Stomach (tissue), 9 donors: Measurements from ENCODE around the gene CARMIL1. TPM values are rescaled to one million over a fixed set of nuclear protein-coding genes. Genes with fewer than 3 reads are reported as not detected.
"Not testable (repeated sequence)": the region's sequence is repeated elsewhere in the genome, so short reads cannot be mapped to it uniquely, and the experiment has no call there.

Source experiments
- DNase-seq, 2 donors: peaks; one replicate each; pipeline versions ENCODE4 v3.0.0 to v3.0.0-alpha.2; 2013 to 2019
- H3K27ac ChIP-seq, 5 donors: fragments of 200-600 bp in 4 of 5; sonication (generic) in 4 of 5; one replicate each; pipeline ENCODE4 v1.5.1; 2013 to 2019; ENCODE audit warnings: mild to moderate bottlenecking in 1 of 5, moderate library complexity in 1 of 5
- H3K27me3 ChIP-seq, 3 donors: fragments of 200-600 bp; sonication (generic); one replicate each; pipeline ENCODE4 v1.5.1; 2017 to 2019; ENCODE audit warnings: mixed run types in 1 of 3
- H3K36me3 ChIP-seq, 4 donors: fragments of 200-600 bp; sonication (generic); 1 replicate in 3 of 4; 2 replicates in 1 of 4; pipeline ENCODE4 v1.5.1; 2016 to 2019
- H3K4me1 ChIP-seq, 4 donors: fragments of 200-600 bp; sonication (generic); one replicate each; pipeline ENCODE4 v1.5.1; 2016 to 2019
- H3K4me3 ChIP-seq, 4 donors: fragments of 200-600 bp; sonication (generic) in 3 of 4; one replicate each; pipeline ENCODE4 v1.5.1; 2016 to 2019; ENCODE audit warnings: mild to moderate bottlenecking in 1 of 4
- H3K9me3 ChIP-seq, 4 donors: fragments of 200-600 bp; sonication (generic); one replicate each; pipeline ENCODE4 v1.5.1; 2016 to 2019
- CTCF ChIP-seq, 7 experiments: fragments of 450-650 bp in 4 of 7; fragments of 200-600 bp in 3 of 7; sonication (generic) in 3 of 7; IDR thresholded peaks; one replicate each; pipeline ENCODE4 v1.5.1; 2016 to 2019; ENCODE audit warnings: antibody characterized with exemption in 7 of 7, control low read depth in 2 of 7, mild to moderate bottlenecking in 1 of 7
- EP300 ChIP-seq: sonication (generic); formaldehyde crosslinking; IDR thresholded peaks from one replicate; pipeline ENCODE4 v1.6.1; 2017; ENCODE audit warnings: antibody characterized with exemption
- POLR2A ChIP-seq, 4 donors: fragments of 450-650 bp; IDR thresholded peaks; one replicate each; pipeline ENCODE4 v1.6.1; 2016; ENCODE audit warnings: antibody characterized with exemption in 4 of 4, control low read depth in 2 of 4, mild to moderate bottlenecking in 1 of 4, moderate library complexity in 1 of 4
- POLR2AphosphoS5 ChIP-seq, 3 donors: sonication (generic); formaldehyde crosslinking; IDR thresholded peaks; one replicate each; pipeline ENCODE4 v1.6.1; 2016; ENCODE audit warnings: antibody characterized with exemption in 3 of 3
- WGBS, 5 donors: extraction: QIAGEN DNeasy Blood & Tissue Kit in 3 of 5; methylation state at CpG; one replicate each; pipeline versions ENCODE4 v1.1.5 to v1.1.7; 2013 to 2018; 5-methylcytosine and 5-hydroxymethylcytosine counted together
- intact Hi-C: fragments of 100-400 bp; cut with DNase I; formaldehyde crosslinking; loops from one replicate; pipeline ENCODE4 v1.15.1; 2023; ENCODE audit warnings: low total_unique reads
- polyA plus RNA-seq, 3 donors: library from polyadenylated mRNA; stranded (reverse); fragments of 200-250 nt; gene quantifications; one replicate each; pipeline ENCODE4 v1.2.3, GENCODE V29; 2013
- total RNA-seq, 5 donors: library from RNA; depleted of rRNA; stranded (reverse); fragments of >200 nt; gene quantifications; one replicate each; pipeline versions ENCODE4 v1.1.0 to v1.2.3, GENCODE V29; 2014 to 2016
- donor health status: healthy with polysubstance abuse.
- donor health status: Bipolar disorder and iron deficiency.
- donor health status: healthy.

Gene CARMIL1
- total and polyA plus RNA-seq, 8 donors, result 10.5 to 42.7 (median 14.9) TPM

GRCh38 chr6:25297039-25297441 lies 17.9 kb downstream of the CARMIL1 start:
- peak overlapping the region in 4 of 5 donors; percentile 22 to 72 (median 40) for H3K27ac ChIP-seq
- intact Hi-C loops, result no loop called here
- no peaks in the 10 kb centered on the region for H3K27me3 ChIP-seq
- H3K4me3 ChIP-seq, result no peak overlapping the region
- no peaks in the 10 kb centered on the region for H3K9me3 ChIP-seq
- peaks cover 10 to 47% (median 22%) of the 10 kb centered on the region in 4 donors for H3K4me1 ChIP-seq
- peak in 1 of 2 donors; percentile 66 for DNase-seq
- WGBS, 5 donors, result 31 to 40% (median 35%) methylated on average over 2 of the region's 2 CpGs
- H3K36me3 ChIP-seq, result no peaks in the 10 kb centered on the region
- no peak for TF ChIP-seq EP300
- TF ChIP-seq POLR2AphosphoS5 (IDR thresholded peaks at IDR 0.05), result peak in 1 of 3 donors; percentile 56

GRCh38 chr6:25297823-25298522 lies 18.8 kb downstream of the CARMIL1 start:
- H3K4me3 ChIP-seq, result no peak overlapping the region
- TF ChIP-seq EP300 (no peak), POLR2A (IDR thresholded peaks at IDR 0.05) (no peak), CTCF (IDR thresholded peaks at IDR 0.05) (no peak), POLR2AphosphoS5 (IDR thresholded peaks at IDR 0.05) (no peak)
- H3K27me3 ChIP-seq, result no peaks in the 10 kb centered on the region
- H3K36me3 ChIP-seq, result no peaks in the 10 kb centered on the region
- DNase-seq, result no peak
- peaks cover 13 to 56% (median 29%) of the 10 kb centered on the region in 4 donors for H3K4me1 ChIP-seq
- H3K27ac ChIP-seq, result peak overlapping the region in 3 of 5 donors; percentile 22 to 72 (median 49)
- 80 to 91% (median 86%) methylated on average over 3 of the region's 3 CpGs for WGBS, 5 donors
- H3K9me3 ChIP-seq, result no peaks in the 10 kb centered on the region
- intact Hi-C loops, result no loop called here

GRCh38 chr6:25298523-25298865 lies 19.3 kb downstream of the CARMIL1 start:
- DNase-seq, H3K4me3 ChIP-seq, H3K27me3 ChIP-seq, H3K36me3 ChIP-seq, intact Hi-C loops, H3K9me3 ChIP-seq: not testable (repeated sequence)
- 79 to 97% (median 91%) methylated on average over 8 of the region's 8 CpGs for WGBS, 5 donors
- Histone ChIP-seq H3K4me1 (peaks cover 17 to 61% (median 32%) of the 10 kb centered on the region in 4 donors), H3K27ac (peak overlapping the region in 2 of 5 donors; percentile 35 to 72)

- TF ChIP-seq POLR2A (IDR thresholded peaks at IDR 0.05), result no peak
- TF ChIP-seq EP300, result no peak
- no peak for TF ChIP-seq POLR2AphosphoS5 (IDR thresholded peaks at IDR 0.05)
- TF ChIP-seq CTCF (IDR thresholded peaks at IDR 0.05), result no peak
- no peak for DNase-seq
- no peaks in the 10 kb centered on the region for H3K9me3 ChIP-seq
- H3K27ac ChIP-seq, result peak overlapping the region in 1 of 5 donors; percentile 54
- 63 to 75% (median 71%) methylated on average over 3 of the region's 3 CpGs for WGBS, 5 donors
- peaks cover 17 to 61% (median 31%) of the 10 kb centered on the region in 4 donors for H3K4me1 ChIP-seq
- H3K36me3 ChIP-seq, result no peaks in the 10 kb centered on the region
- intact Hi-C loops, result no loop called here
- no peak overlapping the region for H3K4me3 ChIP-seq
- H3K27me3 ChIP-seq, result no peaks in the 10 kb centered on the region
These were observed 22.2 kb downstream of the CARMIL1 start for GRCh38 chr6:25301362-25301761.

- H3K9me3 ChIP-seq, result no peaks in the 10 kb centered on the region
- no peak for TF ChIP-seq POLR2AphosphoS5 (IDR thresholded peaks at IDR 0.05)
- no peak for TF ChIP-seq CTCF (IDR thresholded peaks at IDR 0.05)
- no peak for DNase-seq
- WGBS, 5 donors, result 10 to 38% (median 20%) methylated on average over 1 of the region's 1 CpG
- H3K4me1 ChIP-seq, result peaks cover 17 to 59% (median 30%) of the 10 kb centered on the region in 4 donors
- H3K27me3 ChIP-seq, result no peaks in the 10 kb centered on the region
- intact Hi-C loops, result no loop called here
- H3K4me3 ChIP-seq, result no peak overlapping the region
- H3K36me3 ChIP-seq, result no peaks in the 10 kb centered on the region
- peak overlapping the region in 2 of 5 donors; percentile 54 for H3K27ac ChIP-seq
These were observed 23.0 kb downstream of the CARMIL1 start for GRCh38 chr6:25302151-25302550.
